ENCODE data around the gene POLK.

DNA sequence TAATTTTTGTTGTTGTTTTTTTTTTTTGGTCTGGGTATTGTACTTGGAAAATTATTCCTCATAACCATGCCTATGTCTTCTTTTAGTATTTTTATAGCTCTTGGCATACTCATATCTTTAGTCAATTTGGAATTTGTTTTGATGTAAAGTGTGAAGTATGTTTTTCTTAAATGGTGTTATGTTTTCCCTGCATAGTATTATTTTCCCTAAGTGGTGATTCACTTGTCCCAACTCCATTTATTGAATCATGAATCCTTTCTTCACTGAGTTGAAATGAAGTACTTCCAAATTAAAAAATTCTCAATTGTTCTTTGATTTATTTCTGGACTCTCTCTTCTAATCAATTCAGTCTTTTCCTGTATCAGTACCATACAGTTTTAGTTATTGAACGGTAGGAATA, 46.5 kb downstream of the POLK start:
- TF ChIP-seq, protein P1, sequence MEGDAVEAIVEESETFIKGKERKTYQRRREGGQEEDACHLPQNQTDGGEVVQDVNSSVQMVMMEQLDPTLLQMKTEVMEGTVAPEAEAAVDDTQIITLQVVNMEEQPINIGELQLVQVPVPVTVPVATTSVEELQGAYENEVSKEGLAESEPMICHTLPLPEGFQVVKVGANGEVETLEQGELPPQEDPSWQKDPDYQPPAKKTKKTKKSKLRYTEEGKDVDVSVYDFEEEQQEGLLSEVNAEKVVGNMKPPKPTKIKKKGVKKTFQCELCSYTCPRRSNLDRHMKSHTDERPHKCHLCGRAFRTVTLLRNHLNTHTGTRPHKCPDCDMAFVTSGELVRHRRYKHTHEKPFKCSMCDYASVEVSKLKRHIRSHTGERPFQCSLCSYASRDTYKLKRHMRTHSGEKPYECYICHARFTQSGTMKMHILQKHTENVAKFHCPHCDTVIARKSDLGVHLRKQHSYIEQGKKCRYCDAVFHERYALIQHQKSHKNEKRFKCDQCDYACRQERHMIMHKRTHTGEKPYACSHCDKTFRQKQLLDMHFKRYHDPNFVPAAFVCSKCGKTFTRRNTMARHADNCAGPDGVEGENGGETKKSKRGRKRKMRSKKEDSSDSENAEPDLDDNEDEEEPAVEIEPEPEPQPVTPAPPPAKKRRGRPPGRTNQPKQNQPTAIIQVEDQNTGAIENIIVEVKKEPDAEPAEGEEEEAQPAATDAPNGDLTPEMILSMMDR (conservative IDR thresholded peaks at IDR 0.05) = no peak
- TF ChIP-seq EZH2 (IDR thresholded peaks at IDR 0.05; ENCODE audit: low read depth) = no peak
